ENCODE measurements around the gene SLC44A1.
A peak's percentile ranks its signal among the peaks of the same experiment; 100 is the strongest.

The SLC44A1 gene

DNA sequence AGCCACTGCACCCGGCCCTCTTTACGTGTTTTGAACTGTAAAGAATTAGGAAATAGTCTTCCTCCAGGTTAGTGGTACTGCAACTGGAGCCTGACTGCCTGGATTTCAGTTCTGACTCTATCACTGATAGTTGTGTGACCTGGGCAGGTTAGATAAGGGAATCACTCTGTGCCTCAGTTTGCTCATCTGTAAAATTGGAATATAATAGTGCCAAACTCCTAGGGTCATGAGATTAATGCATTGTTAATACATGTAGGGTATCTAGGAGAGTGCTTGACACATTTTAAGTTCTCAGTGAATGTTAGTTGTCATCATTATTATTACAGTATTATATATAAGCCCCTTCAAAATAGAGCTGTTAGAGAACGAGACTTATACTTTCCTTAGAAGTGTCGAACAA is 130.9 kb downstream of the SLC44A1 start:
- H3K4me3 ChIP-seq (ENCODE audit: low read depth, low read length), result no peak overlapping the region
- no peak for TF ChIP-seq POLR2A (IDR thresholded peaks at IDR 0.05; ENCODE audit: extremely low read depth, insufficient read length)
- TF ChIP-seq, protein P1, sequence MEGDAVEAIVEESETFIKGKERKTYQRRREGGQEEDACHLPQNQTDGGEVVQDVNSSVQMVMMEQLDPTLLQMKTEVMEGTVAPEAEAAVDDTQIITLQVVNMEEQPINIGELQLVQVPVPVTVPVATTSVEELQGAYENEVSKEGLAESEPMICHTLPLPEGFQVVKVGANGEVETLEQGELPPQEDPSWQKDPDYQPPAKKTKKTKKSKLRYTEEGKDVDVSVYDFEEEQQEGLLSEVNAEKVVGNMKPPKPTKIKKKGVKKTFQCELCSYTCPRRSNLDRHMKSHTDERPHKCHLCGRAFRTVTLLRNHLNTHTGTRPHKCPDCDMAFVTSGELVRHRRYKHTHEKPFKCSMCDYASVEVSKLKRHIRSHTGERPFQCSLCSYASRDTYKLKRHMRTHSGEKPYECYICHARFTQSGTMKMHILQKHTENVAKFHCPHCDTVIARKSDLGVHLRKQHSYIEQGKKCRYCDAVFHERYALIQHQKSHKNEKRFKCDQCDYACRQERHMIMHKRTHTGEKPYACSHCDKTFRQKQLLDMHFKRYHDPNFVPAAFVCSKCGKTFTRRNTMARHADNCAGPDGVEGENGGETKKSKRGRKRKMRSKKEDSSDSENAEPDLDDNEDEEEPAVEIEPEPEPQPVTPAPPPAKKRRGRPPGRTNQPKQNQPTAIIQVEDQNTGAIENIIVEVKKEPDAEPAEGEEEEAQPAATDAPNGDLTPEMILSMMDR (IDR thresholded peaks at IDR 0.05; ENCODE audit: low read depth, low read length), result no peak
- TF ChIP-seq, protein P2, sequence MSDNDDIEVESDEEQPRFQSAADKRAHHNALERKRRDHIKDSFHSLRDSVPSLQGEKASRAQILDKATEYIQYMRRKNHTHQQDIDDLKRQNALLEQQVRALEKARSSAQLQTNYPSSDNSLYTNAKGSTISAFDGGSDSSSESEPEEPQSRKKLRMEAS (IDR thresholded peaks at IDR 0.05; ENCODE audit: low read depth, low read length), result no peak
- DNase-seq (ENCODE audit: low read depth), result no peak

DNA sequence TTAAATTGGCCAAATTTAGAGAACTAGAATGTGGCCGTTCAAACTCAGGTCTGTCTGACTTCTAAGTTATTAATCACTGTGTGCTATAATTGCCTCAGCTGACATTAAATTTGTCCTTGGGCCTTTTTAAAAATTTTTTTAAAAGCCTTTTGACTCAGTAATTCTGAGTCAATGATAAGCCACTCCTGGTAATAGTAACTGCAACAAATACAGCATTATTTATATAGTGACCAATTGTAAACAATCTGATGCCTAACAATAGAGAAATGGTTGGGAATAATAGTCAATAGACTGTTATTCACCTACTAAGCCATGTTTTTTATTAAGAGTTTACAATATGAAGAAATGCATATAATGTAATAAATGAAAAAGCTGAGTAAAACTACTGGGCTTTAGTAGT is 132.4 kb downstream of the SLC44A1 start:
- DNase-seq (ENCODE audit: low read depth), result no peak
- TF ChIP-seq, protein P2 (IDR thresholded peaks at IDR 0.05; ENCODE audit: low read depth, low read length), result no peak
- TF ChIP-seq, protein P1 (IDR thresholded peaks at IDR 0.05; ENCODE audit: low read depth, low read length), result no peak
- no peak for TF ChIP-seq POLR2A (IDR thresholded peaks at IDR 0.05; ENCODE audit: extremely low read depth, insufficient read length)
- TF ChIP-seq MYC (IDR thresholded peaks at IDR 0.05; ENCODE audit: low read depth, low read length), result no peak
- no peak overlapping the region for H3K4me3 ChIP-seq (ENCODE audit: low read depth, low read length)

DNA sequence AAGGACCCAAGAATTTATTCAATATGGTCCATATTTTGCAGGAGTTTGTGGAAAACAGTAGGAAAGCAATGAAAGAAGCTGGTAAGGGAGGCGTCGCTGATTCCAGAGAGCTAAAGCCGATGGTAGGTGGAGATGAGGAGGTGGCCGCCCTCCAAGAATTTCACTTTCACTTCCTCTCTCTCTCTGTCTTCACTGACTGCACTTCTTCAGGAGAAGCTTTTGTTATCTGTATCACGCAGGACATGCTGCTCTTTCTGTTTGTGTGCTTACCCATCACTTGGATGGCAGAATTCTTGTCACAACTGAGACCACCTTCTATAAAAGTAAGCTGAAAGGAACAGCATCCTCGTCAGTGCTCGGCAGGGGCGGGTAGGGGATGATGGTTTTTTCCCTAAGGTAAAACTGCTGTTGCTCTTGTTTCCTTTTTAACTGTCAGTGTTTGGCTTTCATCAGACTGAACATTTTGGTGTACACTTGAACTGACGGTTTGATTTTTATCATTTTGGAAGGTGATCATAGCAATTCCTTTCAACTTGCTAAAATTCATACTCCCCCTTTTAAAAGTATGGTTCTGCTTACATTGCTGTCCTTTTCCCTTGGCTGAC is 141.0 kb downstream of the SLC44A1 start:
- DNase-seq (ENCODE audit: low read depth), result peak; percentile 81
- H3K4me3 ChIP-seq (ENCODE audit: low read depth, low read length), result peak overlapping the region; percentile 72
- TF ChIP-seq, protein P1 (IDR thresholded peaks at IDR 0.05; ENCODE audit: low read depth, low read length), result no peak
- TF ChIP-seq POLR2A (IDR thresholded peaks at IDR 0.05; ENCODE audit: extremely low read depth, insufficient read length) (no peak), MYC (IDR thresholded peaks at IDR 0.05; ENCODE audit: low read depth, low read length) (no peak)
- TF ChIP-seq, protein P2 (IDR thresholded peaks at IDR 0.05; ENCODE audit: low read depth, low read length), result no peak

DNA sequence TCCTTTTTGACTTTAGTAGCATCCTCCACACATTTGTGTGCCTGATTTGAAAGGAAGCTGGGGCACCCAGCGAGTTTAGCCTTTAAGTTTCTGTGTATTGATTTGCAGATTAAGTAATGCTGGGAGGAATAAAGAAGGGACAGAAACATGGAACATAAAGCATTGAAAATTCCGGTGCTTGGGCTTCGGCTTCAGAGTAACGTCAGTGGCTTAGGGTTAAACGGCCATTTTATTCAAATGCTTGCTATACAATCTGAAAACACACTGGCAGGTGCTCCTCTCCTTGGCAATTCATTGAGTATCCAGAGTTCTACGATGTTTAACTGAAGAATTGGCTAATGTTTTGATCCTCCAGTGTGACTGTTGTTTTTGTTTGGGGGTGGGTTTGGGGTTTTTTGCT is 145.3 kb downstream of the SLC44A1 start:
- no peak overlapping the region for H3K4me3 ChIP-seq (ENCODE audit: low read depth, low read length)
- DNase-seq (ENCODE audit: low read depth), result no peak
- TF ChIP-seq POLR2A (IDR thresholded peaks at IDR 0.05; ENCODE audit: extremely low read depth, insufficient read length), result no peak
- TF ChIP-seq, protein P2 (IDR thresholded peaks at IDR 0.05; ENCODE audit: low read depth, low read length), result no peak
- TF ChIP-seq MYC (IDR thresholded peaks at IDR 0.05; ENCODE audit: low read depth, low read length), result no peak
- TF ChIP-seq, protein P1 (IDR thresholded peaks at IDR 0.05; ENCODE audit: low read depth, low read length), result no peak

DNA sequence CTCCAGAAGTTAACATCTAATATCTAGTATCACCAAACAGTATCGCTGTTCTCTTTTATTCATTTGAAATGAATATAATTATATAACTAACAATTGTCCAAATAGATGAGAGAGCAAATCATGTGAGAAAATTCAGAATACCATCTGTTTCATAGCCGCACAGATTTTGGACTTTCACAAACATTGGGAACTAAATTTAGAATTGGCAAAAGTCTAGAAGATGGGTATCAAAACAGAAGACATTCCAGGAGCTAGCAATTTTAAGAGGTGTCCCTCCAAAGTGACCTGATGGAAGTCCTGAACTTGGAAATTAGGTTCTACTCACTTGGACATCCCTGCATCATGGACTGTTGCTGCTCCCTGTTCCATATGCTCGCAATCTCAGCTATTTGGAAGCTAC is 146.4 kb downstream of the SLC44A1 start:
- no peak overlapping the region for H3K4me3 ChIP-seq (ENCODE audit: low read depth, low read length)
- DNase-seq (ENCODE audit: low read depth), result no peak
- TF ChIP-seq, protein P2 (IDR thresholded peaks at IDR 0.05; ENCODE audit: low read depth, low read length), result no peak
- TF ChIP-seq, protein P1 (IDR thresholded peaks at IDR 0.05; ENCODE audit: low read depth, low read length), result no peak
- TF ChIP-seq POLR2A (IDR thresholded peaks at IDR 0.05; ENCODE audit: extremely low read depth, insufficient read length) (no peak), MYC (IDR thresholded peaks at IDR 0.05; ENCODE audit: low read depth, low read length) (no peak)

All from NB4 (cell line).